Measurements from ENCODE around the gene GRIA4.

GRIA4 gene

DNA sequence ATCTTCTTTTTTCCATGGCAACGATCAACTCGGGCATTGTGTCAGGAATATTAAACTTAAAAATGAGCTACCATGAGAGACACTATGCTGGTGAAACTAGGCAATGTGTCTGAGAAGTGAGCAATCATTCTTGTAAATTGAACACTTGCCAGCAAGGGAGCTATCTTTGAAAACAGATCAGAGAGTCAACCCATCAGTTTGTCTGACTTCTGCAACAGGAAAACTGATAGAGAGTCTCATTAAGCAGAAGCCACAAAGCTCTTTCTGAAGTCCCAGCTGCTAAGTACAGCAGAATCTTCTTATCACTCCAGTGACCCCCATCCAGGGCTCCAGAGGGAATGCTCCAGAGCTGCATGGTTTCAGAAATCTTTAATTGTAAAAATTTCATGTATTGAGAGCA is 297.4 kb downstream of the GRIA4 start:
- no peak overlapping the region for H3K27ac ChIP-seq (ENCODE audit: low read length)
- H3K36me3 ChIP-seq (ENCODE audit: control insufficient read depth, low read depth, low read length), result no peaks in the 10 kb centered on the region
- no peak overlapping the region for H3K4me3 ChIP-seq (ENCODE audit: low read length)
- no peaks in the 10 kb centered on the region for H3K4me1 ChIP-seq (ENCODE audit: control insufficient read depth, low read depth, low read length)
- H3K9ac ChIP-seq (ENCODE audit: low read length), result no peak overlapping the region
- no peaks in the 10 kb centered on the region for H3K27me3 ChIP-seq (ENCODE audit: control insufficient read depth, insufficient read depth, low read length)
- H3K9me3 ChIP-seq (ENCODE audit: control insufficient read depth, low read depth, low read length), result no peaks in the 10 kb centered on the region

- no peak overlapping the region for H3K27ac ChIP-seq (ENCODE audit: low read length)
- H3K4me3 ChIP-seq (ENCODE audit: low read length), result no peak overlapping the region
- H3K36me3 ChIP-seq (ENCODE audit: control insufficient read depth, low read depth, low read length), result no peaks in the 10 kb centered on the region
- H3K9me3 ChIP-seq (ENCODE audit: control insufficient read depth, low read depth, low read length), result no peaks in the 10 kb centered on the region
- H3K27me3 ChIP-seq (ENCODE audit: control insufficient read depth, insufficient read depth, low read length), result no peaks in the 10 kb centered on the region
- H3K9ac ChIP-seq (ENCODE audit: low read length), result no peak overlapping the region
- H3K4me1 ChIP-seq (ENCODE audit: control insufficient read depth, low read depth, low read length), result peaks cover 8% of the 10 kb centered on the region
Observed at GRCh38 chr11:105910095-105910715, 300.3 kb downstream of the GRIA4 start.

GRCh38 chr11:105911454-105911853 is 301.6 kb downstream of the GRIA4 start:
- peaks cover 8% of the 10 kb centered on the region for H3K4me1 ChIP-seq (ENCODE audit: control insufficient read depth, low read depth, low read length)
- H3K9ac ChIP-seq (ENCODE audit: low read length), result no peak overlapping the region
- H3K27me3 ChIP-seq (ENCODE audit: control insufficient read depth, insufficient read depth, low read length), result no peaks in the 10 kb centered on the region
- no peak overlapping the region for H3K4me3 ChIP-seq (ENCODE audit: low read length)
- no peak overlapping the region for H3K27ac ChIP-seq (ENCODE audit: low read length)
- H3K9me3 ChIP-seq (ENCODE audit: control insufficient read depth, low read depth, low read length), result no peaks in the 10 kb centered on the region
- no peaks in the 10 kb centered on the region for H3K36me3 ChIP-seq (ENCODE audit: control insufficient read depth, low read depth, low read length)

GRCh38 chr11:105912666-105913065 is 302.8 kb downstream of the GRIA4 start:
- no peaks in the 10 kb centered on the region for H3K36me3 ChIP-seq (ENCODE audit: control insufficient read depth, low read depth, low read length)
- peaks cover 8% of the 10 kb centered on the region for H3K4me1 ChIP-seq (ENCODE audit: control insufficient read depth, low read depth, low read length)
- H3K4me3 ChIP-seq (ENCODE audit: low read length), result no peak overlapping the region
- no peak overlapping the region for H3K9ac ChIP-seq (ENCODE audit: low read length)
- no peaks in the 10 kb centered on the region for H3K9me3 ChIP-seq (ENCODE audit: control insufficient read depth, low read depth, low read length)
- no peak overlapping the region for H3K27ac ChIP-seq (ENCODE audit: low read length)
- no peaks in the 10 kb centered on the region for H3K27me3 ChIP-seq (ENCODE audit: control insufficient read depth, insufficient read depth, low read length)

DNA sequence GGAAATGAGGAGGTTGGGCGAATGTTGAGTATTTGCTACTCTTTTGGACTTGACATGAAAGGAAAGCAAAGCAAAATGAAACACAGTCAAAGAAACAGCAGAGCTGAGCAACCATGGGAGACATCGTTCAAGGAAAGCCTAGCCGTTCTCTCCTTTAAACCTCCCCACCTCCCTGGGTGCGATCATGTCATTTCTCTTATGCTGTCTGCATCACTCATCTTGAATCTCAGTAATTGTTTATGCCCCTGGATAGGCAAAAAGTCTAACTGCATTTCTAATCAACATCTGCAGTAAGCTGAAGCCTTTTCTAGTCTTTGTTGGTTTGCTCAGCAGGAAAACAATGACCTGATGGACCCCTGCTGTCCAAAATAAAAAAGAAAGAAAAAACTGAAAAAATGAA is 305.1 kb downstream of the GRIA4 start:
- peak overlapping the region; percentile 15 for H3K4me3 ChIP-seq (ENCODE audit: low read length)
- peaks cover 8% of the 10 kb centered on the region for H3K4me1 ChIP-seq (ENCODE audit: control insufficient read depth, low read depth, low read length)
- no peak overlapping the region for H3K27ac ChIP-seq (ENCODE audit: low read length)
- no peak overlapping the region for H3K9ac ChIP-seq (ENCODE audit: low read length)
- no peaks in the 10 kb centered on the region for H3K36me3 ChIP-seq (ENCODE audit: control insufficient read depth, low read depth, low read length)
- H3K9me3 ChIP-seq (ENCODE audit: control insufficient read depth, low read depth, low read length), result no peaks in the 10 kb centered on the region
- no peaks in the 10 kb centered on the region for H3K27me3 ChIP-seq (ENCODE audit: control insufficient read depth, insufficient read depth, low read length)

GRCh38 chr11:105918039-105918438 is 308.2 kb downstream of the GRIA4 start:
- H3K9ac ChIP-seq (ENCODE audit: low read length), result no peak overlapping the region
- no peak overlapping the region for H3K4me3 ChIP-seq (ENCODE audit: low read length)
- peaks cover 8% of the 10 kb centered on the region for H3K4me1 ChIP-seq (ENCODE audit: control insufficient read depth, low read depth, low read length)
- H3K9me3 ChIP-seq (ENCODE audit: control insufficient read depth, low read depth, low read length), result no peaks in the 10 kb centered on the region
- H3K27ac ChIP-seq (ENCODE audit: low read length), result no peak overlapping the region
- no peaks in the 10 kb centered on the region for H3K27me3 ChIP-seq (ENCODE audit: control insufficient read depth, insufficient read depth, low read length)
- H3K36me3 ChIP-seq (ENCODE audit: control insufficient read depth, low read depth, low read length), result no peaks in the 10 kb centered on the region

DNA sequence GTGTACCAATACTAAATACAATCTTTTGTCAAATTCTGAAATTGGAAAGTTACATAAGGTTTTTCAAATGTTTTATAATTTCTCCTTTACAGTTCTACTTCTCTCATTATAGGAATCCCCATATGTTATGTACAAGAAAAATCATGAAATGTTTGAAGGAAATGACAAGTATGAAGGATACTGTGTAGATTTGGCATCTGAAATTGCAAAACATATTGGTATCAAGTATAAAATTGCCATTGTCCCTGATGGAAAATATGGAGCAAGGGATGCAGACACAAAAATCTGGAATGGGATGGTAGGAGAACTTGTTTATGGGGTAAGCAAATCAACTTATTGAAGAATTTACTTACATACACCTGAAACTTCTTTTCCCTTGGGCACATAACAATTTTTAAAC is 308.7 kb downstream of the GRIA4 start:
- no peak overlapping the region for H3K27ac ChIP-seq (ENCODE audit: low read length)
- no peaks in the 10 kb centered on the region for H3K27me3 ChIP-seq (ENCODE audit: control insufficient read depth, insufficient read depth, low read length)
- no peaks in the 10 kb centered on the region for H3K36me3 ChIP-seq (ENCODE audit: control insufficient read depth, low read depth, low read length)
- no peak overlapping the region for H3K4me3 ChIP-seq (ENCODE audit: low read length)
- H3K9me3 ChIP-seq (ENCODE audit: control insufficient read depth, low read depth, low read length), result no peaks in the 10 kb centered on the region
- no peak overlapping the region for H3K9ac ChIP-seq (ENCODE audit: low read length)
- peaks cover 8% of the 10 kb centered on the region for H3K4me1 ChIP-seq (ENCODE audit: control insufficient read depth, low read depth, low read length)

- no peaks in the 10 kb centered on the region for H3K4me1 ChIP-seq (ENCODE audit: control insufficient read depth, low read depth, low read length)
- H3K9ac ChIP-seq (ENCODE audit: low read length), result no peak overlapping the region
- H3K36me3 ChIP-seq (ENCODE audit: control insufficient read depth, low read depth, low read length), result no peaks in the 10 kb centered on the region
Observed at GRCh38 chr11:105923252-105923651, 313.4 kb downstream of the GRIA4 start.

GRCh38 chr11:105923807-105924206 is 313.9 kb downstream of the GRIA4 start:
- no peak overlapping the region for H3K9ac ChIP-seq (ENCODE audit: low read length)
- no peaks in the 10 kb centered on the region for H3K4me1 ChIP-seq (ENCODE audit: control insufficient read depth, low read depth, low read length)
- H3K27me3 ChIP-seq (ENCODE audit: control insufficient read depth, insufficient read depth, low read length), result no peaks in the 10 kb centered on the region
- no peak overlapping the region for H3K27ac ChIP-seq (ENCODE audit: low read length)
- H3K36me3 ChIP-seq (ENCODE audit: control insufficient read depth, low read depth, low read length), result no peaks in the 10 kb centered on the region
- H3K4me3 ChIP-seq (ENCODE audit: low read length), result no peak overlapping the region
- no peaks in the 10 kb centered on the region for H3K9me3 ChIP-seq (ENCODE audit: control insufficient read depth, low read depth, low read length)

More at GRCh38 chr11:105923252-105923651, 313.4 kb downstream of the GRIA4 start:
- H3K27ac ChIP-seq (ENCODE audit: low read length), result no peak overlapping the region
- H3K27me3 ChIP-seq (ENCODE audit: control insufficient read depth, insufficient read depth, low read length), result no peaks in the 10 kb centered on the region
- H3K4me3 ChIP-seq (ENCODE audit: low read length), result no peak overlapping the region
- no peaks in the 10 kb centered on the region for H3K9me3 ChIP-seq (ENCODE audit: control insufficient read depth, low read depth, low read length)

- no peaks in the 10 kb centered on the region for H3K27me3 ChIP-seq (ENCODE audit: control insufficient read depth, insufficient read depth, low read length)
- no peaks in the 10 kb centered on the region for H3K9me3 ChIP-seq (ENCODE audit: control insufficient read depth, low read depth, low read length)
- no peaks in the 10 kb centered on the region for H3K36me3 ChIP-seq (ENCODE audit: control insufficient read depth, low read depth, low read length)
- H3K4me1 ChIP-seq (ENCODE audit: control insufficient read depth, low read depth, low read length), result no peaks in the 10 kb centered on the region
- no peak overlapping the region for H3K9ac ChIP-seq (ENCODE audit: low read length)
- H3K4me3 ChIP-seq (ENCODE audit: low read length), result no peak overlapping the region
- H3K27ac ChIP-seq (ENCODE audit: low read length), result no peak overlapping the region
Observed at GRCh38 chr11:105929084-105929955, 319.4 kb downstream of the GRIA4 start.

DNA sequence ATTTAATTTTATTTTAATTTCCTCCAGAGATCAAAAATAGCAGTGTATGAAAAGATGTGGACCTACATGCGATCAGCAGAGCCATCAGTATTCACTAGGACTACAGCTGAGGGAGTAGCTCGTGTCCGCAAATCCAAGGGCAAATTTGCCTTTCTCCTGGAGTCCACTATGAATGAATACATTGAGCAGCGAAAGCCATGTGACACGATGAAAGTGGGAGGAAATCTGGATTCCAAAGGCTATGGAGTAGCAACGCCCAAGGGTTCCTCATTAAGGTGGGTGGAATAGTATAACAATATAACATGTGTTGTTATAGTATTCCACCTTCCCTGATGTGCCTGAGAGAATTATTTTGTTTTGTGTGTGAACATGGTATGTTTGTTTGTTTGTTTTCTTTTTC is 323.8 kb downstream of the GRIA4 start:
- H3K36me3 ChIP-seq (ENCODE audit: control insufficient read depth, low read depth, low read length), result no peaks in the 10 kb centered on the region
- no peak overlapping the region for H3K9ac ChIP-seq (ENCODE audit: low read length)
- no peaks in the 10 kb centered on the region for H3K9me3 ChIP-seq (ENCODE audit: control insufficient read depth, low read depth, low read length)
- peaks cover 19% of the 10 kb centered on the region for H3K4me1 ChIP-seq (ENCODE audit: control insufficient read depth, low read depth, low read length)
- no peaks in the 10 kb centered on the region for H3K27me3 ChIP-seq (ENCODE audit: control insufficient read depth, insufficient read depth, low read length)
- no peak overlapping the region for H3K4me3 ChIP-seq (ENCODE audit: low read length)
- no peak overlapping the region for H3K27ac ChIP-seq (ENCODE audit: low read length)

GRCh38 chr11:105935791-105936190 is 325.9 kb downstream of the GRIA4 start:
- H3K4me1 ChIP-seq (ENCODE audit: control insufficient read depth, low read depth, low read length), result peaks cover 28% of the 10 kb centered on the region

More at GRCh38 chr11:105935791-105936190, 325.9 kb downstream of the GRIA4 start:
- Histone ChIP-seq H3K27me3 (ENCODE audit: control insufficient read depth, insufficient read depth, low read length) (no peaks in the 10 kb centered on the region), H3K36me3 (ENCODE audit: control insufficient read depth, low read depth, low read length) (no peaks in the 10 kb centered on the region), H3K27ac (ENCODE audit: low read length) (no peak overlapping the region), H3K9me3 (ENCODE audit: control insufficient read depth, low read depth, low read length) (no peaks in the 10 kb centered on the region), H3K4me3 (ENCODE audit: low read length) (no peak overlapping the region), H3K9ac (ENCODE audit: low read length) (no peak overlapping the region)
